Upper lobe of right lung (tissue), 1 donor: ENCODE results near the gene PLA2G3. TPM values are rescaled to one million over a fixed set of nuclear protein-coding genes. Genes with fewer than 3 reads are reported as not detected.

Experiments
- ATAC-seq: fragments of 200-7000 bp; cut with Tn5 transposase; one replicate; pipeline ENCODE4 v1.9.1; 2020; ENCODE audit warnings: mild to moderate bottlenecking, moderate library complexity
- DNase-seq: peaks from one replicate; pipeline ENCODE4 v3.0.0-alpha.2; 2020
- H3K27ac ChIP-seq: fragments of 200-600 bp; one replicate; pipeline ENCODE4 v1.8.0; 2022
- H3K27me3 ChIP-seq: fragments of 200-600 bp; one replicate; pipeline ENCODE4 v1.8.0; 2022; ENCODE audit warnings: mild to moderate bottlenecking
- H3K36me3 ChIP-seq: fragments of 200-600 bp; one replicate; pipeline ENCODE4 v1.8.0; 2022
- H3K4me1 ChIP-seq: fragments of 200-600 bp; one replicate; pipeline ENCODE4 v1.8.0; 2022
- H3K4me3 ChIP-seq: fragments of 200-600 bp; one replicate; pipeline ENCODE4 v1.8.0; 2022; ENCODE audit warnings: mild to moderate bottlenecking
- H3K9me3 ChIP-seq: fragments of 200-600 bp; one replicate; pipeline ENCODE4 v1.8.0; 2022
- intact Hi-C: fragments of 100-400 bp; cut with DNase I; formaldehyde crosslinking; loops from one replicate; pipeline ENCODE4 v1.11.0; 2022
- total RNA-seq: library from RNA; stranded (reverse); fragmentation: NEBNext Ultra II Directional; extraction: Animal tissue kit (Norgen Biotek cat#: 25700); gene quantifications from one replicate; pipeline ENCODE4 v1.2.1, GENCODE V29; 2021
- TF ChIP-seq, protein P1 (sequence below): fragments of 200-600 bp; IDR thresholded peaks from one replicate; pipeline ENCODE4 v1.8.0; 2022; ENCODE audit warnings: antibody characterized with exemption
- donor health status: DM: no; HTN: yes; CAD: no; lungs with severe emphysema.

The PLA2G3 gene
- total RNA-seq, 1 donor from 2014 or later: 6.9 TPM

DNA sequence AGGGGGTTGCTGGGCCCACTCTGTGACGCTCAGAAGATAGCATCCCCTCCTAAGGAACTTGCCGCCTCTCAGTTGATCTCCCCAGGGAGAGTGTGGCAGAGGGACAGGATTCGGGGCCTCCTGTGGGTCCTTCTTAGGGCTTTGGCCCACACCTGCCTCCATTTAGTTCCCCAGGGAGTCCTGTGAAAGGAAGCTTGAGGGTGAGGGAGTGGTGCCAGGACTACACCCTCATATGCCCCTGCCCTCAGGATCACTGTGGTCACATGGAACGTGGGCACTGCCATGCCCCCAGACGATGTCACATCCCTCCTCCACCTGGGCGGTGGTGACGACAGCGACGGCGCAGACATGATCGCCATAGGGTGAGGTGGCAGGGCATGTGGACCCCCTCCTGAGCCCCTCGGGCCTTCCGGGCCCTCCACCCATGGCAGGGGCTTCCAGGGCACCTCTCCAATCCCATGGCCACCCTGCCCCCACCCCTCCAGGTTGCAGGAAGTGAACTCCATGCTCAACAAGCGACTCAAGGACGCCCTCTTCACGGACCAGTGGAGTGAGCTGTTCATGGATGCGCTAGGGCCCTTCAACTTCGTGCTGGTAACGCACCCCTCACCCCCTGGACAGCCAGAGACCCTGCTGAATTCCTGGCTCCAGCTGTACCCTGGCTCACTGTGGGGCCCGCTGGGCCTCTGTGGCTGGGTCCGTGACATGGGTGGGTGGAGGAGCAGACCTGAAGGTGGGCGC lies 14.0 kb downstream of the PLA2G3 start:
- Histone ChIP-seq H3K27me3 (no peaks in the 10 kb centered on the region), H3K9me3 (no peaks in the 10 kb centered on the region), H3K4me1 (peaks cover 3% of the 10 kb centered on the region), H3K27ac (no peak overlapping the region), H3K36me3 (no peaks in the 10 kb centered on the region), H3K4me3 (no peak overlapping the region)
- DNase-seq (no peak), ATAC-seq (no peak)
- TF ChIP-seq, protein P1, sequence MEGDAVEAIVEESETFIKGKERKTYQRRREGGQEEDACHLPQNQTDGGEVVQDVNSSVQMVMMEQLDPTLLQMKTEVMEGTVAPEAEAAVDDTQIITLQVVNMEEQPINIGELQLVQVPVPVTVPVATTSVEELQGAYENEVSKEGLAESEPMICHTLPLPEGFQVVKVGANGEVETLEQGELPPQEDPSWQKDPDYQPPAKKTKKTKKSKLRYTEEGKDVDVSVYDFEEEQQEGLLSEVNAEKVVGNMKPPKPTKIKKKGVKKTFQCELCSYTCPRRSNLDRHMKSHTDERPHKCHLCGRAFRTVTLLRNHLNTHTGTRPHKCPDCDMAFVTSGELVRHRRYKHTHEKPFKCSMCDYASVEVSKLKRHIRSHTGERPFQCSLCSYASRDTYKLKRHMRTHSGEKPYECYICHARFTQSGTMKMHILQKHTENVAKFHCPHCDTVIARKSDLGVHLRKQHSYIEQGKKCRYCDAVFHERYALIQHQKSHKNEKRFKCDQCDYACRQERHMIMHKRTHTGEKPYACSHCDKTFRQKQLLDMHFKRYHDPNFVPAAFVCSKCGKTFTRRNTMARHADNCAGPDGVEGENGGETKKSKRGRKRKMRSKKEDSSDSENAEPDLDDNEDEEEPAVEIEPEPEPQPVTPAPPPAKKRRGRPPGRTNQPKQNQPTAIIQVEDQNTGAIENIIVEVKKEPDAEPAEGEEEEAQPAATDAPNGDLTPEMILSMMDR: no peak
- intact Hi-C loops: no loop called here

DNA sequence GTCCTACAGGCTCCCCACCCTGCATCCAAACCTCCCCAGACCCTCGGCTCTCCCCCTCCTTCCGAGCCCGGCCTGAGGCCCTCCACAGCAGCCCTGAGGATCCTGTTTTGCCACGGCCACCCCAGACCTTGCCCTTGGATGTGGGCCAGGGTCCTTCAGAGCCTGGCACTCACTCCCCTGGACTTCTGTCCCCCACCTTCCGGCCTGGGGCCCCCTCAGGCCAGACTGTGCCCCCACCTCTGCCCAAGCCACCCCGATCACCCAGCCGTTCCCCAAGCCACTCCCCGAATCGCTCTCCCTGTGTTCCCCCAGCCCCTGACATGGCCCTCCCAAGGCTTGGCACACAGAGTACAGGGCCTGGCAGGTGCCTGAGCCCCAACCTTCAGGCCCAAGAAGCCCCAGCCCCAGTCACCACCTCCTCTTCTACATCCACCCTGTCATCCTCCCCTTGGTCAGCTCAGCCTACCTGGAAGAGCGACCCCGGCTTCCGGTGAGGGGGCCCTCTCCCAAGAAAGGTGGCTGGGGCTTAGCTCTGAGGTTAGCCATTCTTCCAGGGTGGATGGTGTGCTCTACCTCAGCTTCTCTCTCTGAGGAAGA lies 14.7 kb downstream of the PLA2G3 start:
- no peaks in the 10 kb centered on the region for H3K9me3 ChIP-seq
- ATAC-seq (no peak), DNase-seq (no peak)
- H3K27me3 ChIP-seq: no peaks in the 10 kb centered on the region
- TF ChIP-seq, protein P1: no peak
- intact Hi-C loops: no loop called here
- no peak overlapping the region for H3K4me3 ChIP-seq
- H3K4me1 ChIP-seq: peaks cover 3% of the 10 kb centered on the region
- H3K36me3 ChIP-seq: no peaks in the 10 kb centered on the region
- H3K27ac ChIP-seq: no peak overlapping the region

DNA sequence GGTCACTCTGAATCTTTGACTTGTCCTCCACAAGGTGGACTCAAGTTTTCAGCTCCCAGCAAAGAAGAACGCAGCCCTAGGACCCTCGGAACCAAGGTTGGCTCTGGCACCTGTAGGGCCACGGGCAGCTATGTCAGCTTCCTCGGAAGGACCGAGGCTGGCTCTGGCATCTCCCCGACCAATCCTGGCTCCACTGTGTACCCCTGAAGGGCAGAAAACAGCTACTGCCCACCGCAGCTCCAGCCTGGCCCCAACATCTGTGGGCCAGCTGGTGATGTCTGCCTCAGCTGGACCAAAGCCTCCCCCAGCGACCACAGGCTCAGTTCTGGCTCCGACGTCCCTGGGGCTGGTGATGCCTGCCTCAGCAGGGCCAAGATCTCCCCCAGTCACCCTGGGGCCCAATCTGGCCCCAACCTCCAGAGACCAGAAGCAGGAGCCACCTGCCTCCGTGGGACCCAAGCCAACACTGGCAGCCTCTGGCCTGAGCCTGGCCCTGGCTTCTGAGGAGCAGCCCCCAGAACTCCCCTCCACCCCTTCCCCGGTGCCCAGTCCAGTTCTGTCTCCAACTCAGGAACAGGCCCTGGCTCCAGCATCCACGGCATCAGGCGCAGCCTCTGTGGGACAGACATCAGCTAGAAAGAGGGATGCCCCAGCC lies 15.4 kb downstream of the PLA2G3 start:
- no peaks in the 10 kb centered on the region for H3K27me3 ChIP-seq
- H3K4me1 ChIP-seq: peaks cover 3% of the 10 kb centered on the region
- no peaks in the 10 kb centered on the region for H3K9me3 ChIP-seq
- ATAC-seq (no peak), DNase-seq (no peak)
- TF ChIP-seq, protein P1: no peak
- no peaks in the 10 kb centered on the region for H3K36me3 ChIP-seq
- no peak overlapping the region for H3K27ac ChIP-seq
- intact Hi-C loops: no loop called here
- H3K4me3 ChIP-seq: no peak overlapping the region

DNA sequence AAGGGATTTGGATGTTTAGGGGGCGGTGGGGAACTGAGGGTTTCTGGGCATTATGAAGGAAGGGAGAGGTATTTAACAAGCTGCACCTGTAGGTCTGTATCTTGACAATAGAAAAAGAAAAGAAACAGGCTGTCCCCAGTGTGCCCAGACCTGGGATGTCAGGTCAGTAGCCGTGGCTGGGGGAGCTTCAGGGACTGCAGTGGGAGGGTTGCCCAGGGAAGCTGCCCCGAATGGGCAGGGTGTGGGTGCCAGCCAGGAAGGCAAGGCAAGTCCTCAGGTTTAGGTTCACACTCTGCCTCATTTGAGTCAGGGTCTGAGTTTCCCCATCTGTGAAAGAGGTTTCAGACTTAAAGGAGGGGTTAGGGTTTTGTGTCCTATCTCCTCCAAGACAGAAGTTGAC lies 16.0 kb downstream of the PLA2G3 start:
- TF ChIP-seq, protein P1: no peak
- intact Hi-C loops: no loop called here

DNA sequence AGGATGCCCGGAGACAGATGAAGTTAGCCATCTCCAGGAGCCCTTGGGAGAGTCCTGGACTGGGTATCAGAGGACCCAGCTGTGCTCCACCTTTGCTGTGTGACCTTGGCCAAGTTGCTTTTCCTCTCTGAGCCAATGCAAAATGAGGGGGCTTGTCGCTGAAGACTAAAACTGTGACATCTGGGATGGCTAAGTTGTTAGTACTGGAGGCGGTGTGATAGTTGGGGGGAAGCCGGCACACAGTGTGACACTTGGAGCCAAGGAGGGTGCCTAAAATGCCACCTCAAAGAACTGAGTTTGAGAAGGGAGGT lies 17.1 kb downstream of the PLA2G3 start:
- no peak overlapping the region for H3K27ac ChIP-seq
- H3K9me3 ChIP-seq: no peaks in the 10 kb centered on the region
- peak overlapping the region; percentile 47 for H3K4me3 ChIP-seq
- no peaks in the 10 kb centered on the region for H3K36me3 ChIP-seq
- H3K4me1 ChIP-seq: peaks cover 3% of the 10 kb centered on the region
- H3K27me3 ChIP-seq: no peaks in the 10 kb centered on the region
- intact Hi-C loops: no loop called here
- ATAC-seq (no peak), DNase-seq (no peak)
- TF ChIP-seq, protein P1: no peak

More for the DNA sequence above, 16.0 kb downstream of the PLA2G3 start:
- Histone ChIP-seq H3K9me3 (no peaks in the 10 kb centered on the region), H3K27me3 (no peaks in the 10 kb centered on the region), H3K36me3 (no peaks in the 10 kb centered on the region), H3K4me3 (no peak overlapping the region), H3K27ac (no peak overlapping the region), H3K4me1 (peaks cover 3% of the 10 kb centered on the region)
- DNase-seq (no peak), ATAC-seq (no peak)
